Sigmoid colon (tissue), 4 donors: ENCODE data around the gene FAM120B.

Experiments
- CTCF ChIP-seq, 4 experiments: fragments of 450-650 bp in 3 of 4; fragments of 200-600 bp in 1 of 4; IDR thresholded peaks; one replicate each; pipeline ENCODE4 v1.5.1; 2016 to 2019; ENCODE audit warnings: antibody characterized with exemption in 4 of 4, mild to moderate bottlenecking in 3 of 4, moderate library complexity in 2 of 4
- EP300 ChIP-seq, 4 donors: sonication (generic); formaldehyde crosslinking; IDR thresholded peaks; one replicate each; pipeline ENCODE4 v1.6.1; 2017; ENCODE audit warnings: antibody characterized with exemption in 4 of 4
- POLR2A ChIP-seq, 2 donors: fragments of 450-650 bp; IDR thresholded peaks; one replicate each; pipeline ENCODE4 v1.6.1; 2016; ENCODE audit warnings: antibody characterized with exemption in 2 of 2, mild to moderate bottlenecking in 2 of 2, moderate library complexity in 2 of 2
- POLR2AphosphoS5 ChIP-seq, 4 donors: sonication (generic); formaldehyde crosslinking; IDR thresholded peaks; one replicate each; pipeline ENCODE4 v1.6.1; 2017; ENCODE audit warnings: antibody characterized with exemption in 4 of 4

GRCh38 chr6:170357812-170358211, 51.3 kb downstream of the FAM120B start:
- TF ChIP-seq CTCF (IDR thresholded peaks at IDR 0.05), result no peak
- TF ChIP-seq POLR2A (IDR thresholded peaks at IDR 0.05), result no peak
- TF ChIP-seq POLR2AphosphoS5 (IDR thresholded peaks at IDR 0.05), result no peak
- TF ChIP-seq EP300 (IDR thresholded peaks at IDR 0.05), result no peak
